ENCODE measurements around the gene PLB1. TPM values are rescaled to one million over a fixed set of nuclear protein-coding genes. Genes with fewer than 3 reads are reported as not detected.
"Not testable (repeated sequence)": the region's sequence is repeated elsewhere in the genome, so short reads cannot be mapped to it uniquely, and the experiment has no call there.

The PLB1 gene
- total RNA-seq, 2 experiments from 2014 or later = 0.64 to 0.85 TPM

GRCh38 chr2:28544922-28545589 is 49.2 kb downstream of the PLB1 start:
- POLR2A ChIA-PET = no interaction called here
- peak; percentile 62 for DNase-seq
- H3K27ac Mint-ChIP-seq = peak overlapping the region; percentile 71
- intact Hi-C loops (cut with micrococcal nuclease) = loop anchor here (2.0 kb wide), 1 partner anchor 36 kb away; no protein-coding TSS in a partner anchor
- H3K4me3 Mint-ChIP-seq = no peak overlapping the region
- peaks cover 33% of the 10 kb centered on the region for H3K4me1 Mint-ChIP-seq (ENCODE audit: low read depth)
- H3K27me3 Mint-ChIP-seq = no peaks in the 10 kb centered on the region
- H3K36me3 Mint-ChIP-seq = no peaks in the 10 kb centered on the region
- CTCF ChIA-PET = interaction anchor here (1.1 kb wide), 1 partner anchor 22 kb away, joined by 3 read pairs; no protein-coding TSS in a partner anchor
- H3K9me3 Mint-ChIP-seq = no peaks in the 10 kb centered on the region

- Mint-ChIP-seq H3K36me3 (no peaks in the 10 kb centered on the region), H3K27ac (peak overlapping the region; percentile 18), H3K9me3 (no peaks in the 10 kb centered on the region), H3K27me3 (no peaks in the 10 kb centered on the region), H3K4me3 (no peak overlapping the region), H3K4me1 (ENCODE audit: low read depth) (peaks cover 33% of the 10 kb centered on the region)
- intact Hi-C loops (cut with micrococcal nuclease) = loop anchor here (2.0 kb wide), 1 partner anchor 37 kb away; no protein-coding TSS in a partner anchor
- POLR2A ChIA-PET = no interaction called here
- CTCF ChIA-PET = interaction anchor here (0.6 to 1.1 kb wide), 2 partner anchors 21 kb away, joined by 3 read pairs; no protein-coding TSS in a partner anchor
- DNase-seq = peak; percentile 65
Measured at GRCh38 chr2:28545590-28546200, 49.8 kb downstream of the PLB1 start.

GRCh38 chr2:28546242-28546641 is 50.4 kb downstream of the PLB1 start:
- Mint-ChIP-seq H3K4me1 (ENCODE audit: low read depth) (peaks cover 33% of the 10 kb centered on the region), H3K27me3 (no peaks in the 10 kb centered on the region), H3K9me3 (no peaks in the 10 kb centered on the region), H3K4me3 (no peak overlapping the region), H3K36me3 (no peaks in the 10 kb centered on the region), H3K27ac (no peak overlapping the region)
- DNase-seq = no peak
- ChIA-PET CTCF (interaction anchor here (0.6 kb wide), 1 partner anchor 20 kb away, joined by 3 read pairs; no protein-coding TSS in a partner anchor), POLR2A (no interaction called here)
- intact Hi-C loops (cut with micrococcal nuclease) = no loop called here

GRCh38 chr2:28547223-28547860 is 51.5 kb downstream of the PLB1 start:
- no peaks in the 10 kb centered on the region for H3K9me3 Mint-ChIP-seq
- no peak overlapping the region for H3K4me3 Mint-ChIP-seq
- DNase-seq = no peak
- no peaks in the 10 kb centered on the region for H3K27me3 Mint-ChIP-seq
- peaks cover 37% of the 10 kb centered on the region for H3K4me1 Mint-ChIP-seq (ENCODE audit: low read depth)
- ChIA-PET POLR2A (interaction anchor here (1.0 kb wide), 1 partner anchor 347 kb away, joined by 3 read pairs; the partner anchor contains the start of gene WDR43), CTCF (interaction anchor here (1.2 to 1.8 kb wide), 2 partner anchors 12 to 19 kb away, joined by 4 read pairs; no protein-coding TSS in a partner anchor)
- intact Hi-C loops (cut with micrococcal nuclease) = no loop called here
- no peak overlapping the region for H3K27ac Mint-ChIP-seq
- no peaks in the 10 kb centered on the region for H3K36me3 Mint-ChIP-seq

- POLR2A ChIA-PET = interaction anchor here (1.0 kb wide), 1 partner anchor 346 kb away, joined by 3 read pairs; the partner anchor contains the start of gene WDR43
- no peak overlapping the region for H3K27ac Mint-ChIP-seq
- CTCF ChIA-PET = interaction anchor here (1.2 to 1.8 kb wide), 2 partner anchors 12 to 19 kb away, joined by 4 read pairs; no protein-coding TSS in a partner anchor
Measured at GRCh38 chr2:28547906-28548600, 52.2 kb downstream of the PLB1 start.

GRCh38 chr2:28550345-28550744 is 54.5 kb downstream of the PLB1 start:
- intact Hi-C loops (cut with micrococcal nuclease); H3K9me3 Mint-ChIP-seq; CTCF ChIA-PET; H3K27me3 Mint-ChIP-seq; POLR2A ChIA-PET; H3K4me3 Mint-ChIP-seq; H3K36me3 Mint-ChIP-seq; DNase-seq; H3K27ac Mint-ChIP-seq: not testable (repeated sequence)
- H3K4me1 Mint-ChIP-seq (ENCODE audit: low read depth) = peaks cover 21% of the 10 kb centered on the region

More at GRCh38 chr2:28547906-28548600, 52.2 kb downstream of the PLB1 start:
- intact Hi-C loops (cut with micrococcal nuclease) = no loop called here
- no peaks in the 10 kb centered on the region for H3K36me3 Mint-ChIP-seq
- H3K4me1 Mint-ChIP-seq (ENCODE audit: low read depth) = peaks cover 37% of the 10 kb centered on the region
- DNase-seq = peak; percentile 53
- H3K4me3 Mint-ChIP-seq = no peak overlapping the region
- H3K27me3 Mint-ChIP-seq = no peaks in the 10 kb centered on the region
- no peaks in the 10 kb centered on the region for H3K9me3 Mint-ChIP-seq

GRCh38 chr2:28552045-28552823 is 56.4 kb downstream of the PLB1 start:
- POLR2A ChIA-PET = no interaction called here

GRCh38 chr2:28556303-28556702 is 60.4 kb downstream of the PLB1 start:
- Mint-ChIP-seq H3K4me1 (ENCODE audit: low read depth) (peaks cover 4% of the 10 kb centered on the region), H3K4me3 (no peak overlapping the region), H3K36me3 (no peaks in the 10 kb centered on the region), H3K27me3 (no peaks in the 10 kb centered on the region), H3K27ac (no peak overlapping the region), H3K9me3 (no peaks in the 10 kb centered on the region)
- CTCF ChIA-PET = interaction anchor here (2.0 kb wide), 1 partner anchor 38 kb away, joined by 6 read pairs; no protein-coding TSS in a partner anchor
- POLR2A ChIA-PET = no interaction called here
- no peak for DNase-seq
- intact Hi-C loops (cut with micrococcal nuclease) = no loop called here

More at GRCh38 chr2:28552045-28552823, 56.4 kb downstream of the PLB1 start:
- no peak overlapping the region for H3K4me3 Mint-ChIP-seq
- H3K4me1 Mint-ChIP-seq (ENCODE audit: low read depth) = peaks cover 9% of the 10 kb centered on the region
- no peaks in the 10 kb centered on the region for H3K9me3 Mint-ChIP-seq
- H3K36me3 Mint-ChIP-seq = no peaks in the 10 kb centered on the region
- H3K27ac Mint-ChIP-seq = no peak overlapping the region
- intact Hi-C loops (cut with micrococcal nuclease) = no loop called here
- DNase-seq = no peak
- CTCF ChIA-PET = no interaction called here
- no peaks in the 10 kb centered on the region for H3K27me3 Mint-ChIP-seq

- Mint-ChIP-seq H3K27ac (no peak overlapping the region), H3K27me3 (no peaks in the 10 kb centered on the region), H3K4me3 (no peak overlapping the region), H3K4me1 (ENCODE audit: low read depth) (no peaks in the 10 kb centered on the region), H3K9me3 (no peaks in the 10 kb centered on the region), H3K36me3 (no peaks in the 10 kb centered on the region)
- POLR2A ChIA-PET = no interaction called here
- DNase-seq = no peak
- CTCF ChIA-PET = interaction anchor here (0.5 to 2.0 kb wide), 3 partner anchors 9 to 37 kb away, joined by 3 to 6 read pairs (median 4); no protein-coding TSS in a partner anchor
- intact Hi-C loops (cut with micrococcal nuclease) = no loop called here
Measured at GRCh38 chr2:28557389-28558131, 61.7 kb downstream of the PLB1 start.

- CTCF ChIA-PET = interaction anchor here (1.1 kb wide), 1 partner anchor 8 kb away, joined by 4 read pairs; no protein-coding TSS in a partner anchor
- POLR2A ChIA-PET = interaction anchor here (0.7 kb wide), 1 partner anchor 823 kb away, joined by 5 read pairs; no protein-coding TSS in a partner anchor
- intact Hi-C loops (cut with micrococcal nuclease) = no loop called here
- H3K27me3 Mint-ChIP-seq = no peaks in the 10 kb centered on the region
- H3K4me3 Mint-ChIP-seq = no peak overlapping the region
- H3K4me1 Mint-ChIP-seq (ENCODE audit: low read depth) = no peaks in the 10 kb centered on the region
- H3K36me3 Mint-ChIP-seq = no peaks in the 10 kb centered on the region
- no peak overlapping the region for H3K27ac Mint-ChIP-seq
- no peak for DNase-seq
- no peaks in the 10 kb centered on the region for H3K9me3 Mint-ChIP-seq
Measured at GRCh38 chr2:28558158-28558820, 62.4 kb downstream of the PLB1 start.
